GM12878 (cell line): Measurements from ENCODE around the gene STAT3. TPM values are rescaled to one million over a fixed set of nuclear protein-coding genes. Genes with fewer than 3 reads are reported as not detected.

Source experiments
- ASH2L ChIP-seq: fragments of 300-600, 200-600 bp; sonication (generic); IDR thresholded peaks from 2 replicates; pipeline ENCODE4 v1.6.1; 2017; ENCODE audit warnings: low read depth, mild to moderate bottlenecking, borderline replicate concordance
- ATF7 ChIP-seq: fragments of 450-650 bp; IDR thresholded peaks from 2 replicates; pipeline ENCODE4 v1.6.1; 2016; ENCODE audit warnings: low read depth, mild to moderate bottlenecking
- CREB1 ChIP-seq: IDR thresholded peaks from 2 replicates; pipeline ENCODE4 v1.6.1; 2012; ENCODE audit warnings: low read depth, mild to moderate bottlenecking, inconsistent platforms
- JUND ChIP-seq: IDR thresholded peaks from 2 replicates; pipeline ENCODE4 v1.6.1; 2012; ENCODE audit warnings: low read depth, mild to moderate bottlenecking, low read length, improper control_type of control experiment, moderate library complexity
- MEF2B ChIP-seq: fragments of 450-650 bp; IDR thresholded peaks from 2 replicates; pipeline ENCODE4 v1.6.1; 2018; ENCODE audit warnings: mild to moderate bottlenecking, moderate library complexity; ENCODE audit not compliant: partially characterized antibody, poor library complexity, severe bottlenecking
- NFIC ChIP-seq: IDR thresholded peaks from 2 replicates; pipeline ENCODE4 v1.6.1; 2012; ENCODE audit warnings: low read depth, mild to moderate bottlenecking, inconsistent platforms, low read length, moderate library complexity
- polyA plus RNA-seq, 11 experiments: library from polyadenylated mRNA; depleted of rRNA in 4 of 11; unstranded in 6 of 11; stranded (reverse) in 5 of 11; fragments of >200 nt; fragmentation: Nextera tagmentation in 4 of 11; fragmentation: Illumina TruSeq in 1 of 11; extraction: Ambion mirVana in 4 of 11; extraction: Trizol in 1 of 11; gene quantifications; 1 replicate in 1 of 11; 2 replicates in 10 of 11; pipeline versions ENCODE4 v1.2.1 to v1.2.3, GENCODE V29; 2011 to 2016; ENCODE audit warnings: inconsistent platforms in 2 of 11, missing spikeins in 2 of 11, low read depth in 1 of 11
- total RNA-seq, 4 experiments: library from RNA; depleted of rRNA in 3 of 4; stranded (reverse); fragments of >200 nt in 3 of 4; fragmentation: Illumina TruSeq in 1 of 4; extraction: Trizol in 1 of 4; gene quantifications; 2 replicates each; pipeline versions ENCODE4 v1.2.1 to v1.2.3, GENCODE V29; 2013 to 2021
- TF ChIP-seq, protein P1 (sequence below): fragments of 150-350 bp; IDR thresholded peaks from 2 replicates; pipeline ENCODE4 v1.6.1; 2014; ENCODE audit warnings: mild to moderate bottlenecking, low read depth, low read length
- TF ChIP-seq, protein P2 (sequence below): IDR thresholded peaks from 2 replicates; pipeline ENCODE4 v1.6.1; 2012; ENCODE audit warnings: mild to moderate bottlenecking, low read depth, low read length

STAT3 gene
- total and polyA plus RNA-seq, 10 of the 15 experiments (the other 5 are each of a cell fraction or from before 2014, with no cell fraction given) = 18.4 to 96.4 (median 60.9) TPM

DNA sequence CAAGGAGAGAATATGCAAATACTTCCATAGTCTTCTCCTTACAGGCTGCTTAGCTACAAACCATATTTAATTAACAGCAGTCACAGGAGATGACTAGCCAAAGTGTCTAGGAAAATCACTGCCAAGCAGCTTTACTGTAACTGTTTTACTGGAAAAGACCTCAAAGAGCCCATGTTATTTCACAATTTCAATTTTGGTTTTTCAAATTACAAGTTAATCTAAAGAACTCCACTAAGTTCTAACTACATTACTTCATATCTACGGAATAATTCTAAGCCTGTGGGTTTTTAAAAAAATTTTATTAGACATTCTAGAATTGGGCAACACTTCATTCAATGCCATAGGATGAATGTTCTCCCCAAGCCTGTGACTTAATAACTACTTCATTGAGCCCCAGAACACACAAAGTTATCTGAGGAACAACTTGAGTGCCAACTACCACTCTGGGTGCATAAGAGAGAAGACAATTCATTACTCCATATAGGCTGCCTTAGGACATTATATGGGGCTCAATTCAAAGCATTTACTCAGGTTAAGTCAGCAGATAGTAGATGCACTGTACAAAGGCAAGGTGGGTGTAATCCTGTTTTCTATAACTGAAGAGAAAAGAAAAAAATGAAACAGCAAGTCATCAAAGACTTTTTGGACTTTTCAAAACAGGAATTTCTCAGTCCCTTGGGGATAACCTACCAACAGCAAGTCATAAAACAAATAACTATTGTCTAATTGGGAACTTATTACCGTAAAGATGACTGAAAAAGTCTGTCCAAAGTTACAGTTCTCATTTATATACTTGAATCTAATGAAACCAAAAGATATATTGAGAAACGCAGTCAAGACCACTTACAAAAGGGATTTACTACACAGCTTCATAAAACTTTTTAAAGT lies 33.0 kb downstream of the STAT3 start (continued):
- TF ChIP-seq NFIC (0 out of 2 replicates have a peak, but pooled peaks have one; percentile 16), ASH2L (no peak), JUND (no peak), CREB1 (no peak), MEF2B (peak; percentile 77), ATF7 (no peak)
- TF ChIP-seq, protein P1, sequence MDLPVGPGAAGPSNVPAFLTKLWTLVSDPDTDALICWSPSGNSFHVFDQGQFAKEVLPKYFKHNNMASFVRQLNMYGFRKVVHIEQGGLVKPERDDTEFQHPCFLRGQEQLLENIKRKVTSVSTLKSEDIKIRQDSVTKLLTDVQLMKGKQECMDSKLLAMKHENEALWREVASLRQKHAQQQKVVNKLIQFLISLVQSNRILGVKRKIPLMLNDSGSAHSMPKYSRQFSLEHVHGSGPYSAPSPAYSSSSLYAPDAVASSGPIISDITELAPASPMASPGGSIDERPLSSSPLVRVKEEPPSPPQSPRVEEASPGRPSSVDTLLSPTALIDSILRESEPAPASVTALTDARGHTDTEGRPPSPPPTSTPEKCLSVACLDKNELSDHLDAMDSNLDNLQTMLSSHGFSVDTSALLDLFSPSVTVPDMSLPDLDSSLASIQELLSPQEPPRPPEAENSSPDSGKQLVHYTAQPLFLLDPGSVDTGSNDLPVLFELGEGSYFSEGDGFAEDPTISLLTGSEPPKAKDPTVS = no peak
- TF ChIP-seq, protein P2, sequence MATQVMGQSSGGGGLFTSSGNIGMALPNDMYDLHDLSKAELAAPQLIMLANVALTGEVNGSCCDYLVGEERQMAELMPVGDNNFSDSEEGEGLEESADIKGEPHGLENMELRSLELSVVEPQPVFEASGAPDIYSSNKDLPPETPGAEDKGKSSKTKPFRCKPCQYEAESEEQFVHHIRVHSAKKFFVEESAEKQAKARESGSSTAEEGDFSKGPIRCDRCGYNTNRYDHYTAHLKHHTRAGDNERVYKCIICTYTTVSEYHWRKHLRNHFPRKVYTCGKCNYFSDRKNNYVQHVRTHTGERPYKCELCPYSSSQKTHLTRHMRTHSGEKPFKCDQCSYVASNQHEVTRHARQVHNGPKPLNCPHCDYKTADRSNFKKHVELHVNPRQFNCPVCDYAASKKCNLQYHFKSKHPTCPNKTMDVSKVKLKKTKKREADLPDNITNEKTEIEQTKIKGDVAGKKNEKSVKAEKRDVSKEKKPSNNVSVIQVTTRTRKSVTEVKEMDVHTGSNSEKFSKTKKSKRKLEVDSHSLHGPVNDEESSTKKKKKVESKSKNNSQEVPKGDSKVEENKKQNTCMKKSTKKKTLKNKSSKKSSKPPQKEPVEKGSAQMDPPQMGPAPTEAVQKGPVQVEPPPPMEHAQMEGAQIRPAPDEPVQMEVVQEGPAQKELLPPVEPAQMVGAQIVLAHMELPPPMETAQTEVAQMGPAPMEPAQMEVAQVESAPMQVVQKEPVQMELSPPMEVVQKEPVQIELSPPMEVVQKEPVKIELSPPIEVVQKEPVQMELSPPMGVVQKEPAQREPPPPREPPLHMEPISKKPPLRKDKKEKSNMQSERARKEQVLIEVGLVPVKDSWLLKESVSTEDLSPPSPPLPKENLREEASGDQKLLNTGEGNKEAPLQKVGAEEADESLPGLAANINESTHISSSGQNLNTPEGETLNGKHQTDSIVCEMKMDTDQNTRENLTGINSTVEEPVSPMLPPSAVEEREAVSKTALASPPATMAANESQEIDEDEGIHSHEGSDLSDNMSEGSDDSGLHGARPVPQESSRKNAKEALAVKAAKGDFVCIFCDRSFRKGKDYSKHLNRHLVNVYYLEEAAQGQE = no peak
